Activated T-cell treated with anti-CD3 and anti-CD28 coated beads for 4 hours (primary cell): ENCODE data around the gene MFSD6L.
"Not testable (repeated sequence)": the region's sequence is repeated elsewhere in the genome, so short reads cannot be mapped to it uniquely, and the experiment has no call there.

Experiments used
- DNase-seq: peaks from one replicate; pipeline ENCODE4 v3.0.0-alpha.2; 2020

Gene MFSD6L

DNA sequence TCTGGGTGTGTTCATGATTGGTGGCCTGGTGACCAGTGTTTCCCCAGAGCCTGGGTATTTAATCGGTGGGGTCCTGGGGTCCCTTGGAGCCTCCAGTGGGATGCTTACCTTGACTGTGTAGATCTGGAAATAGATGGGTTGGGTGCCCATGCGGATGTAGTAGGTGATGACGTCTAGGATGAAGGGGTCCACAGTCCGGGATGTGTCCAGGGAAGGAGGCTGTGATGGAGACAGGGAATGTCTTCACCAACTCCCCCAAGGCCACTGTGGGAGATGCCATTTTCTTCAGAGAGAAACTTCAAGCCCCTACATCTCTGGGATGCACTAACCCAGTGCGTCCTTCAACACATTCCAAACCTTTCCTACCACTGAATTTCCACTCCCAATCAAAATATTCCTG, 24.1 kb upstream of the MFSD6L start:
- no peak for DNase-seq

DNA sequence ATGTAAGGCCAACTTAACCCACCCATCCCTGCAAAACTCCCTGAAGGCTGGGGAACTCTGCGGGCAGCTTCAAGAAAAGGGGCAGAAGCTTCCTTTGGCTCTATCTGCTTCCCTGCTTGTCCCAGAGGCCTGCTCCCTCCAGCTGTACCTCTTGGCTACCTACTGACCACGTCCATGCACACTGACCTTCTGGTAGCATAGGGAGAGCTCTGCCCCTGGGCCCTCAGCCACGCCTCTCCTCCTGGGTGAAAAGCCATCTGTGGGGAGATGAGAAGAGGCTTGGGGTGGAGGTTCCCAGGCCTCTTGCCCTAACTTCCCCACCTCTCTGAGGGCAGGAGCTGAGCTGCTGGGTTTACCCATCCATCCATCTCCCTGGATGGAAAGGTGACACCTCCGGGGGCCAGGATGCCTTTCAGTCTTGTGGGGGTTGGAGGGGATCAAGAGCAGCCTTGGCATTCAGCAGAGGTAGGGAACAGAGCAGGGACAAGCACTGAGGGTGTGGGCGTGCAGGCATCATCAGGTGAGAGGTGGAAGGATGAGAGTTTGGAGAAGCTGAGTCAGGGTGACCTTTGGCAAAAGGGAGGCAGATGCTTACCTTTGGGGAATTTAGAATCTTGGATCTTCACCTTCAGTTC, 23.4 kb upstream of the MFSD6L start:
- DNase-seq: no peak

DNA sequence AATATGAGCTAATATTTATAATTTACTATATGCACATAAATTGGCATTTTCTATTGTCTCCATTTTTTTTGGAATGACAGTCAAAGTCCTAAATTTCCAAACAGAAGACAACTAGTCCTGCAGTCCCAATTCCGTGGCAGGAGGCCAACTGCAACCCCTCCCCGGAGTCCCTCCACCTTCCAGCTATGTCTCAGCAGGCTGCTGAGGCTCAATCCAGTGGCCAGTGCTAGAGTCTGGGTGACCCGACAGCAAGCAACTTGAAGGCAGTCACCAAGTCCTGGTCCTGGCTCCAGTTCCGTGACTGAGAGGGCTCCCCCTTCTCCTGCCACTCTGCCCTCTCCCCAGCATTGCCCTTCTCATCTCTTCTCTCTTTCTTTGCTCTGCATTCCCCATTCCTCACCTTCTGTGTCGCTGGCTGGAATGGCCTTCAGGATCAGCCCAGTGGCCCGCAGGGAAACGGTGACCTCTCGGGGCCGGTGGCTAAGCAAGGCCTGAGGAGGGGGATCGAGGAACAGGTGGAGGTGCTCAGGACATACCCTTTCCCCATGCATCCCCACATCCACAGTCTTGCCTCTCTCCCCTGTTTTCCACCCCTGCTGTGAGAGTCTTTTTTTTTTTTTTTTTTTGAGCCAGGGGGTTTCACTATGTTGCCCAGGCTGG, 22.4 kb upstream of the MFSD6L start:
- no peak for DNase-seq

DNA sequence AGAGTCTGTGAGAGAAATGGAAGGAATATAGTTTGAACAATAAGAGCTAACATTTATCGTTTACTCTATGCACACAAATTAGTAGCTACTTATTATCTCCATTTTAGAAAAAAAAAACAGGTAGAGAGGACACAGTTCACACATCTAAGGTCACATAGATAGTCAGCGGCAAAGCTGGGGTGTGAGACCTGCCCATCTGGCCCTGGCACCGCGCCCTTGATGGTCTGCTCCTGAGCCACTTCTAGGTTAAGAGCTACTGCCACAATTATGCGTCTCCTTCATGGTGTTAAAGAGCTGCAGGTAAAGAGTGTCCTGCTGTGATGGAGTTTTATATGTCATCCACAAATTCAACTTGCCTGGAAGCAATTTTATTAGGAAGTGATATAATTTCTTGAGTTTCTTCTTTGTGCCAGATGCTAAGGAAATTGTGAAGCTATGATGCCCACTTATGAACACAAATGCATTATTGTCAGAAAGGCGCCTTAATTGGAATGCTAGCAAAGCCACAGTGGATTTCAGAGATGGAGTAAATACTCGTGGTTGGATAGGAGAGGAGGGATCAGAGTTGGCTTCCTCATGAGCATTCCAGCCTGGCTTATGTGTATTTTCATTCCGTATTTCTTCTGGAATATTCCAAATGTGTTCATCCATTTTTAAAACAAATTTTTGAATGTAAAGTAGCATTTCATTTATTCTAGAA, 21.3 kb upstream of the MFSD6L start:
- no peak for DNase-seq

DNA sequence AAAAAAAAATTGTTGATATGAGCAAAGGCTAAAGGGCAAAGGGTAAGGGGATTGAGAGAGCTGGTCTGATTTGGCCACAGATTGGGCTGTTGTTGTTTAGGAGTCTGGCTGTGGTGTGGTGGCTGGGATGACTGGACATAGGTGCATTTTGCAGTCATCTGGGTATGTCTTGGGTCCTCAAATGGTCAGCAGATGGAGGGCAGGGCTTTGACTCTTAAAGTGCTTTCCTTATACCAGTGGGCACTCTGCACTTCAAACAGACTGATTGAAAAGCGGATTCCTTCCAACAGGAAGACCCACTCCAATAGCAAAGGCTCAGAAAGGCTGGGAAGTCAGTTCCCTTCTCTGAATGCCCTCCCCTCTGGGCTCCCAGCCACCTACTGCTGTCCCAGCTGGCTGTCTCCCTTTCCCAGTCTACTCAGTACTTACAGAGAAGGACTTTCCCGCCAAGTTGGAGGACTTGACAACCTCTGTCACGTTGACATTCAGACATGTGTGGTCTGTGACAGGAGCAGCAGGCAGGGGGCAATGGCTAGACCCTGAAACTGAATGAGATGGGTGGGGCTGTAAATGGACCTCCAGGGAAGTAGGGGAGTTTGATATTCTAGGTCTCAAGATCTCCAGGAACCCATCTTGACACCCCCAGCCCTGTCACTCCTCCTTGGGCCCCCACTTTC, 19.6 kb upstream of the MFSD6L start:
- DNase-seq: no peak

DNA sequence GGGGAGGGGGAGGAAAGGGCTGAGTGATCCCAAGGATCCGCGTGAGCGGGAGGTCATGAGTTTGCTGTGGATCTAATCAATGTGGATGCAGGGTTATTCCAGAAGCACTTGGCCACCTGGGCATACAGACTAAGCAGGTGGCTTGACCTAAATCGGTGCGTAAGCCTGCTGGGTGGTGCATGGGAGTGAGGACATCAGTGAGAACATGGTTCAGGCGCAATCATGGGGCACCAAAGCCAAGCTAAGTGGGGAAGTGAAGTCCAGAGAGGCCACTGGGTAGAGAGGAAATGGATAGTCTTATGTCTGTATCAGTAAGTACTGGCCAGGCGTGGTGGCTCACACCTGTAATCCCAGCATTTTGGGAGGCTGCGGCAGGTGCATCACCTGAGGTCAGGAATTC, 18.9 kb upstream of the MFSD6L start:
- DNase-seq: no peak

DNA sequence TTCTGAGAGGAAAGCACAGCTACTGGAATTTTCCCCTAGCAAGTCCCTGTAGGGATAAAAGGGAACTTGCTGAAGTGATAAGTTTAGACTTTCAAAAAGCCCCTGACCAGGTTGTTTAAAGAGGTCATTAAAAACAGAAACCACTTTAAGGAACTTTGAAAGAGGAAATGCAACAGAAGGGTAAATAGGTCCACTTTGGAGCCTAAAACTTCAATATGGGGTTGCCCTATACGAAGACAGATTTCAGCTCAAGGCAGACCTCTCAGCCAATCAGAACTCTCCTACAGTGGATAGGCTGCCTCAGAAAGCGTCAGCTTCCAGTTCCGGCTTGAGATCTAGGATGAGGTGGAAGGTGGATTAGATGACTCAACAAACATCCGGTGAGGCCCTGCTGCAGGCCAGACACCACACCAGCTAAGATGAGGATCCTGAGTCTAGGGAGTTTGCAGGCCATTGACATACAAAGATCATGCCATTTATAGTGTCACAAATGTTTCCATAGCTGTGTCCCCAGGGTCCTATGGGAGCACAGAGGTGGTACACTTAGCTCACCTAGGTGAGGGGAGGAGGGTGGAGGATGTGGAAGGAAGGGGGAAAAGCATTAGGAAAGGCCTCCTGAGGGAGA, 7.9 kb upstream of the MFSD6L start:
- no peak for DNase-seq

DNA sequence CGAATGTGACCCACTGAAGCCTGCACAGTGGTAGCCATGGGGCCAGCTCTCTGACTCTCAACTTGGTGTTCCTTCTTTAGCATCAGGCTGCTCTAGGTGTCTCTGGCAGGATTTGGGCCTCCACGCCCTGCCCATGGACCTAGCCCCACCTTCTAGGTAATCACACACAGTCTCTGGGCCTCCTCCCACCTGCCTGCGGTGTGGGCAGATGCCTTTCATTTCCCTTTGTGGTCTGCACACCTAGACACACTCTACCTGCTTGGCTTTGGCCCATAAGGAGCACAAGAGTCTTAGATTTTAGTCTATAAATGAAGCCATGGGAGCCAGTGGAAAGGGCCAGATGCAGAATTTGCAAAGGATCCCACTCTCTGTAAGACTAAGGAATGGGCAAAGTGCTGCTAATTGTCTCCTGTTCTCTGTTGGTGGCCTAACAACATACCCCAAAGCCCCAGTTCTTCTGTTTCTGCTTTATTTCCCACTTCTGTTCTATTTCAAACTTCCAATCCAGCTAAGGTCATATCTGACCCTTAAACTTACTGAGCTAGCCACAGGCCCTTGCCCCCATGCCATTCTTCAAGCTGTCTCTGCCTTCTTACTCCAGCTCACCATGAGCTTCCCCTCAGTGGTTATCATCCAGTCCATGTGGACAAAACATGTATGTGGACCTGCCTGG, 7.2 kb upstream of the MFSD6L start:
- no peak for DNase-seq

DNA sequence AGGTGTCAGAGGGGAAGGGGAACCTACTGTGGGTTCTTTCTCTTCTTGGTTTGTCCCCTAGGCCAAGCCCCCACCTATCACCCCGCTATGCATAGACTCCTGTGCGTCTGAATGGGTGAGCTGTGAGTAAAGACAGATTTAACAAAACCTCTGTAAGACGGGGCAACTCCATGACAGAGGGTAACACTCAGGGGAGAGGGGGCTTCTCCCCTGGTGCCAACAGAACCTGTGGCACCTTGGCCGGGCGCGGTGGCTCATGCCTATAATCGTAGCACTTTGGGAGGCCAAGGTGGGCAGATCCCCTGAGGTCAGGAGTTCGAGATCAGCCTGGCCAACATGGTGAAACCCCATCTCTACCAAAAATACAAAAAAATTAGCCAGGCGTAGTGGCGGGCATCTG, 6.2 kb upstream of the MFSD6L start:
- DNase-seq: not testable (repeated sequence)

DNA sequence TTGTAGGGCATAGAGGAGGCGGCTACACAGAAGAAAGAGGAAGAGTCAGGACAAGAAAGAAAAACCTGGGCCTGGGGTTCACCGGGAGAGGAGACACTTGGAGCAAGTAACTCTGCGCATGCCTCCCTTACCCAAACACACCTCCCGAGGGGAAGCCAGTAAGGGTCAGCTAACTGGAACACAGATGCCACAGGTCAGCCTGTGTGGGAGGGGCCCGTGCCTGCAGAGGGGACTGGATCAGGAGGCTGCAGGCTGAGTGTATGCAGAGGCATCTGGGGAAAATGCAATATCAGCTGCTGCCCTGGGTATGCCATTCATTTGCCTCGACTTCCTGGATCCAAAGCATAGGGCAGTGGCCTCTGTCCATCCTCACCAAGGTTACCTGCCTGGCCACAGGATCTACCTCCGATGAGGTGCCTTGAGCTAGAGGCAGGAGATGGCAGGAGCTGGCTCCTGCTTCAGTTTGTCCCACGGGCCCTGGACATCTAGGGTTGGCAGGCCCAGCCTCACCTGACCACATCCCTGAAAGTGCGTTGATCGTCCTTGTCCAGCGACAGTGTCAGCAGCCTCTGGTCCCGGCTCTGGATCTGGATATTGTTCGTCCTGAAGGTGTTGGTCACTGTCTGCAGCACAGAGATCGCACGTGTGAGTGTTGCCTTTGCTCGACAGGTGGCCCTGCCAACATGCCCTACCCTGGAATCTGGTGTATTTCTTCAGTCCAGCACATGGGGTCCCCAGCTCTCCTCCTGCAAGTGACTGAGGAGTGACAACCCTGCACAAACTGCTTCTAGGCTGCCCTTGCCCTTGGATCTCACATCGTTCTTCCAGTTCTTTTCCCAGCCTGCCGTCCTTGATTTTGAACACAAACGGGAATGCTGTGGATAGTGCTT, 4.6 kb upstream of the MFSD6L start:
- DNase-seq: no peak

DNA sequence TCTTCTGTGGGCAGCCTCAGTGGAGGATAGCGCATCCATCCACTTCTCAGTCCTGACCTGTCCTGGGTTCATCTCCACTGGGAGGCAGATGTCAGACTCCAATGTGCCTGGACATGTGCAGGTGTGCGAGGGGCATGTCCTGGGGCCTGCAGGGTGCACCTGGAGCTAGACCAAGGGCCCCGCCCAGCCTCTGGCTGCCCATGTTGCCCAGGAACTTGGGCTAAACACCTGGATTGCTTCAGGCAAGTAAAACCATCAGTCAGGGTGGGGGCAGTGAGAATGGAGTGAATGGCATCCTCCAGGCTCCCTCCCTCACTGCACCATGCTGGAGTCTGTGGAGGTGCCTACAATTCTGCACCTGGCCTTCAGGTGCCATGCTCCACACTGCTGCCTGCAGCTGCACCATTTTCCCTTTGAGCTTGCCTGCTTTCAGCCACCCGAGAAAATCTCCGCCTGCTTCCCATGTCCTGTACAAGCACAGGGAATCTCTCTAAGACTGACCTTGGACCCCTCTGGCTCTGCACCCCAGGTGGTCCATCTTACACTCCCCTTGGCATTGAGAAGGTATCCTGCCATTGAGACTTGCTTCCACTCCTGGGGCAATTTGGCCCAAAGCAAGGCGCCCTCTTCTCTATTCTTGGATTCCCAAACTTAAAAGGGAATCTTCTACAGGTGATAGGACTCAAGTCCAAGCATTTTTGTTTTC, 2.1 kb upstream of the MFSD6L start:
- DNase-seq: no peak

DNA sequence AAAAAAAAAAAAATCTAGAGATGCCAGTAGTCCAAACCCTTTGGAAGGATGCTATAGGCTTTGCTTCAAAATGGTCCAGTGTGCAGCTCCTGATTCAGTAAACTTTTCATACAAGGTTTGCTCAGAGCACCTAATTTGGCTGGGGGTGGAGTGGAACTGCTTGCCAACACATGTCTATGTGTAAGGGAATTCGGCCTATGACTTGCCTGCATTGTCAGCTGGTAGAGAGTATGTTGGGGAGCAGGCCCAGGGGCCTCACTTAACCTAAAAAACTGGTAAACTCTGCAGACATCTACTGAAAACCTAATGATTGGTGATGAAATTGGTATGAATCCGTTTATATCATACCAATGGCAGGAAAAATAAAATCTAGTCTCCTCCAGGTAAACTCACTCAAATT, 1.5 kb upstream of the MFSD6L start:
- no peak for DNase-seq

DNA sequence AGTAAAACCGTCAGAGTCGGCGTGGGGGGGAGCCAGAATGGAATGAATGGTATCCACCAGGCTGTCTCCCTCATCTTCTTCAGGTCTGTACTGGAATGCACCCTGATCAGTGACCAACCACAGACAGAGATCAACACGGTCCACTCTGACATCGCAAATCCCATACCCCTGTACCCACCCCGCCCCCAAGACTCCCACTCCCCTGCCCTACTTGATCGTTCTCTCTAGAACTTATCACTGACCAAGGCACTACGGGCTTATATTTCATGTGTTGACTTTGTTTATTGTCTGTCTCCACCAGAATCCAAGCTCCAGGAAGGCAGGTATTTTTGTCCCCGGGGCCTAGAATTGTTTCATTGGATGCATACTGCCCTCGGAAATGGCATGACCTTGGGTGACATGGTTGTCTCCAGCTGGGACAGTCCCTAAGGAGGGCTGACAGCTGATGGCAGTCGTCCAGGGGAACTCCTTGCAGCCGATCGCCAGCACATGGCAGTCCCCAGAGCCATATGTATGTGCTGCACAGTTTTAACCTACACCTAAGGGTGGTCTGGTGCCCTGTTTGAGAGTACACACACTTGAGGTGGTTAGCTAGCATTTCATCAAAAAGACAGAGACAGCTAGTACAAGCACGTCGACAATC, 526 bp upstream of the MFSD6L start:
- no peak for DNase-seq

DNA sequence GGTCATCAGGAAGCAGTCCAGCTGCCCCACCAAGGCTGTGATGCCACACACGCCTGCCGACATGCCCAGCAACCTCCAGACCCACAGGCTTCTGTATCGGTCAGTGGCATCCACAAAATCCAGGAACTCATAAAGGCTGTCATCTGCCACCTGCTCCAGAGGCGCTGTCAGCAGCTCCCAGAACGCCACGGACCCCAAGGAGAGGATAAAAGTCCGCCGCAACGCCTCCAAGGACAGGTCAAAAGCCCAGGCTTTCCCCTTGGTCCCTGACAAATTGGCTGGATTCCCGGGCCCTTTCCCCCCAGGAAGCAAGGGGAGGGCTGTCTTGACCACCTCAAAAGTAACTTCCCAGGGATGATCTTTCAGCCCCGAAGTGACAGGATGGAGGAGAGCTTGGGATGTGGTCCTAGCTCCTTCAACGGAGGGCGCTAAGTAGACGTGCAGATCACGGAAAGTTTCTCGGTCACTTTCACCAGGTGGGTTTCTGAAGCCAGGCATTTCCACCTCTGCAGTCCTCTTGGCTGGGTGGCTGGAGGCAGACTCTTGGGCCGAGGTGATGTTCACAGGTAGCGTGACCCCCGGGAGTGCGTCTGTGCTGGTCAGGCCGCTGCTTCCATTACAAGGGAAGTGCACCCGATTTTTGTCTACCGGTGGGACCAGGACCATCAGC, 854 bp downstream of the MFSD6L start:
- DNase-seq: no peak

DNA sequence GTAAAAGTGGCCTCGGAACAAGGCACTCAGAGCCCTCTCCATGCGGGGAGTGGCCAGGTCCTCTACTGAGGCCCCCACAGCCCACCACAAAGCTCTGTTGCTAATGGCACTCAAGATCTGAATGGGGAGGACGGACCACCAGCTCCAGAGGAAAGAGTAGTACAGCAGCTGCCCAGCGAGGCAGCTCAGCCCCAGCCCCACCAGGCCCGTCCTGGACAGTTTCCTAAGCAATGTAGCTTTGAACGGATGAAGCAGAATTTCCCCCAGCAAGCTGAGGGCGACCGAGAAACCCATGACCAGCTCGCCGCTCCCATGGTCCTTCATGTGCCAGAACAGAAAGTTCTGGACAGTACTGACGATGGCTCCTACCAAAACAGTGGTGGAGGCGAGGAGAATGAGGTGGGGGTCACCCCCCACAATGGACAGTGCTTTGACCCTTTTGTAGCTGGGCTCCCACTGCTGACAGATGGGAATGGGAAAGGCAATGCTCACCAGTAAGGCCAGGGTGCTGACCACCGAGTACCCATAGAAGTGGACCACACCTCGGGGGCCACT, 1.5 kb downstream of the MFSD6L start:
- no peak for DNase-seq

DNA sequence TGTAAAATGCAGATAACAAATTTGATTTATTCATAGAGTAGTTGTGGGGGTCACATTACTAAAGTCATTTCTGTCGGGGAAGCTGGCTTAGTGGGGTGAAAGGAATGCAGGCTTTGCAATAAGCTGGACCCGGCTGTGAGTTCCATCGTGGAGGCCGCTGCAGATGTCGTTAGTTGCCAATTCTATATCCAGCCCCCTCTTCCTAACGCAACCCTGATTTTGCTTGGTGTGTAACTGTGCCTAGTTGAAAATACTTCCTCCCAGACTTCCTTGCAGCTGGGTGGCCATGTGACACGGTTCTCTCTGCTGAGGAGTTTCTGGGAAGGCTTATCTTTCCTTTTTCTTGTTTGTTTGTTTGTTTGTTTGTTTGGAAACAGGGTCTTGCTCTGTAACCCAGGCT, 4.5 kb downstream of the MFSD6L start:
- DNase-seq: no peak

DNA sequence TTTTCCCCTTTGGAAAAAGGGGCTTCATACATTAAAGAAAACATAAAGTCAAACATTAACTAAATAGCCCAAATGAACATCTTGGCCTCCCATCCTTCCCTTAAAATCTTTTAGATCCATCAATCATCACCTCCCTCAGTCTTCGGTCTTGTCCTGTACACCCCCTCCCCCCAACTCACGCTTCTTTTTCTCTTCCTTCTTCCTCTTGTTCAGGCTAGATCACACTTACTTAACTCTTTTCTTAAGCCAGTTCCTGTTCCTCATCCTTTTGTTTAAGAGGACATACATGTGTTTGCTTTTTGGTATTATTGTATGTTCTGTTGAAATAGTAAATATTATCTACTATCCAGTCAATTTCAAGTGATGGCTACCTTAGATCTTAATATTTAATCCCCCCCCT, 5.5 kb downstream of the MFSD6L start:
- no peak for DNase-seq

DNA sequence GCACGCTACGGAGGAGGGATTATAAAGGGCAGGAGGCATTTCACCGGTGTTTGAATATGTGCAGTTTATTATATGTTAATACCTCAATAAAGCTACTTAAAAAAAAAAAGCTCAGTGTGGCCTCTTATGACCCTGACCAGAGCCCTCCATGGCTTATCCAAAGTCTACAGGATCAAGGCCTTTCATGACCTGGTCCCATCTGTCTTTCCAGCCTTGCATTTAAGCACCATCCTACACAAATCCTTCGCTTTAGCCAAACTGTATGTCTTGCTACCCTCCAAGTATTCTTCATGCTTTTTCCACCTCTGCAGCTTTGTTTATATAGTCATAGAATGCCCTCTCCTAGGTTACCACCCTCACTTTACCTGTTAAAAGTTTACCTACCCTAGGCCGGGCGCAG, 6.5 kb downstream of the MFSD6L start:
- no peak for DNase-seq

DNA sequence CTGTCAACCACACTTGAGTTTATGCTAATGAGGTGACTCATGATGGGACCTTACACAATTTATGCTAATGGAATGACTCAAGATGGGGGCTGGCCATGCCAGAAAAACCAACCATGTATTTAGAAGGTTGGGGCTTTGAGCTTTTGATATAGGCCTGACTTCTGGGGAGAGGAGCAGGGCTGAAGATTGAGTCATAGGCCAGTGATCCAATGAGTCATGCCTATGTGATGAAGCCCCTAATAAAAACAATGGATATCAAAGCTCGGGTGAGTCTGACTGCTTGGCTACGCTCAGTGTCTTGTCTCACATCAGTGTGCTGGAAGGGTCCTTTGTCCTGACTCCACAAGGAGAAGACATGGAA, 7.3 kb downstream of the MFSD6L start:
- no peak for DNase-seq
